ENCODE data around the gene KRT28. TPM values are rescaled to one million over a fixed set of nuclear protein-coding genes. Genes with fewer than 3 reads are reported as not detected.

Gene KRT28
- total and polyA plus RNA-seq, 2 of the 8 experiments (the other 6 are each of a cell fraction or from before 2014, with no cell fraction given) = not detected

- Histone ChIP-seq H3K4me2 (ENCODE audit: insufficient read depth in 1 of 2, low read depth in 2 of 2, low read length in 2 of 2) (no peak overlapping the region), H2BK12ac (ENCODE audit: low read depth, low read length) (no peak overlapping the region), H3K9me3 (ENCODE audit: insufficient read depth in 2 of 2, low read depth in 1 of 2, low read length in 1 of 2) (no peaks in the 10 kb centered on the region), H4K20me1 (replicated peaks in 1 of 2; ENCODE audit: control insufficient read depth in 1 of 2, insufficient read depth in 2 of 2, low read length in 2 of 2) (no peaks in the 10 kb centered on the region), H3K4me1 (replicated peaks in 1 of 4; ENCODE audit: control insufficient read depth in 3 of 4, insufficient read depth in 4 of 4, low read length in 3 of 4) (no peaks in the 10 kb centered on the region), H3K9ac (replicated peaks in 1 of 4; ENCODE audit: extremely low read depth in 1 of 4, low read depth in 3 of 4, low read length in 3 of 4) (no peak overlapping the region), H2BK20ac (ENCODE audit: low read length) (no peak overlapping the region), H2BK5ac (ENCODE audit: low read depth, low read length) (no peak overlapping the region), H3K4ac (replicated peaks; ENCODE audit: insufficient read length, low read depth, low read length) (no peak overlapping the region), H2AFZ (ENCODE audit: low read length) (no peak overlapping the region), H3K14ac (ENCODE audit: insufficient read length) (no peak overlapping the region), H3K79me1 (ENCODE audit: low read depth, low read length) (no peaks in the 10 kb centered on the region), H2BK15ac (ENCODE audit: low read length) (no peak overlapping the region), H2BK120ac (replicated peaks; ENCODE audit: low read depth, low read length) (no peak overlapping the region), H4K5ac (ENCODE audit: insufficient read length, low read depth, low read length) (no peak overlapping the region), H3K36me3 (ENCODE audit: control insufficient read depth in 2 of 4, insufficient read depth in 4 of 4, low read length in 3 of 4) (no peaks in the 10 kb centered on the region), H3K18ac (ENCODE audit: extremely low read depth, low read length) (no peak overlapping the region), H3K23me2 (ENCODE audit: low read depth, low read length) (no peaks in the 10 kb centered on the region), H4K91ac (replicated peaks; ENCODE audit: insufficient read length, low read length) (no peak overlapping the region), H3K27ac (ENCODE audit: low read depth, low read length) (no peak overlapping the region), H2AK5ac (ENCODE audit: low read depth, low read length) (no peak overlapping the region), H3K27me3 (replicated peaks in 1 of 4; ENCODE audit: control insufficient read depth in 3 of 4, extremely low read depth in 1 of 4, insufficient read depth in 3 of 4, low read length in 3 of 4) (no peaks in the 10 kb centered on the region; a peak in 2 of 7 replicates), H3K56ac (replicated peaks; ENCODE audit: insufficient read length, low read depth, low read length) (no peak overlapping the region), H4K8ac (ENCODE audit: extremely low read depth, insufficient read depth, low read length) (no peak overlapping the region), H3K4me3 (ENCODE audit: extremely low read depth in 1 of 4, insufficient read depth in 2 of 4, low read depth in 3 of 4, low read length in 4 of 4) (no peak overlapping the region), H3K23ac (ENCODE audit: insufficient read length) (no peak overlapping the region), H3K79me2 (ENCODE audit: control insufficient read depth in 1 of 2, insufficient read depth in 2 of 2, low read length in 2 of 2) (no peaks in the 10 kb centered on the region)
- WGBS, 2 experiments (ENCODE audit: extremely low coverage in 1 of 2, insufficient coverage in 1 of 2, insufficient read length in 1 of 2, insufficient replicate concordance in 2 of 2, low coverage in 1 of 2, low lambda C conversion rate in 2 of 2, missing lambda C conversion rate in 1 of 2) = 84% methylated on average over 2 of the region's 2 CpGs; no CpG with 5 or more reads in 1 of the 2 experiments
- no peak for DNase-seq (ENCODE audit: low read depth in 1 of 2, low spot score in 2 of 2)
- FAIRE-seq = no peak
- ChIA-PET POLR2A (ENCODE audit: partially characterized antibody) (no interaction called here), CTCF (ENCODE audit: partially characterized antibody) (interaction anchor here (0.6 to 1.5 kb wide), 2 partner anchors 640 to 739 kb away, joined by 3 to 4 read pairs; no protein-coding TSS in a partner anchor)
- TF ChIP-seq FOSL1 (IDR thresholded peaks at IDR 0.05; ENCODE audit: insufficient read depth, low read depth, low read length) (no peak), CEBPB (IDR thresholded peaks at IDR 0.05; ENCODE audit: low read depth, low read length) (no peak), TCF12 (IDR thresholded peaks at IDR 0.05; ENCODE audit: low read depth, low read length) (no peak), SIX5 (IDR thresholded peaks at IDR 0.05; ENCODE audit: low read depth, low read length) (no peak), GABPA (IDR thresholded peaks at IDR 0.05; ENCODE audit: borderline replicate concordance, insufficient read depth, low read length) (no peak)
Observed at GRCh38 chr17:40809721-40810421, 10.1 kb upstream of the KRT28 start.
